NCI-H1436 (cell line): ENCODE results near the gene COPG2.
"Not testable (repeated sequence)": the region's sequence is repeated elsewhere in the genome, so short reads cannot be mapped to it uniquely, and the experiment has no call there.

ENCODE experiments used
- DNase-seq: peaks from one replicate; lab custom pipeline; 2025; lab: John Stamatoyannopoulos, UW

The COPG2 gene

GRCh38 chr7:130650611-130651120 lies 17.9 kb downstream of the COPG2 start:
- DNase-seq: no peak

- no peak for DNase-seq
Measured at GRCh38 chr7:130649004-130649790, 19.4 kb downstream of the COPG2 start.

- DNase-seq: no peak
Measured at GRCh38 chr7:130648580-130648979, 20.0 kb downstream of the COPG2 start.

GRCh38 chr7:130642383-130642782 lies 26.2 kb downstream of the COPG2 start:
- no peak for DNase-seq

- no peak for DNase-seq
Measured at GRCh38 chr7:130641497-130641896, 27.1 kb downstream of the COPG2 start.

- no peak for DNase-seq
Measured at GRCh38 chr7:130641040-130641439, 27.5 kb downstream of the COPG2 start.

GRCh38 chr7:130639388-130639787 lies 29.2 kb downstream of the COPG2 start:
- no peak for DNase-seq

- DNase-seq: no peak
Measured at GRCh38 chr7:130632111-130632510, 36.4 kb downstream of the COPG2 start.

GRCh38 chr7:130628901-130629300 lies 39.6 kb downstream of the COPG2 start:
- DNase-seq: no peak

GRCh38 chr7:130627775-130628174 lies 40.8 kb downstream of the COPG2 start:
- no peak for DNase-seq

- no peak for DNase-seq
Measured at GRCh38 chr7:130622866-130623265, 45.7 kb downstream of the COPG2 start.

GRCh38 chr7:130615583-130615982 lies 53.0 kb downstream of the COPG2 start:
- DNase-seq: no peak

GRCh38 chr7:130614449-130614848 lies 54.1 kb downstream of the COPG2 start:
- DNase-seq: no peak

- DNase-seq: no peak
Measured at GRCh38 chr7:130611218-130611617, 57.3 kb downstream of the COPG2 start.

- not testable (repeated sequence) for DNase-seq
Measured at GRCh38 chr7:130607066-130607465, 61.5 kb downstream of the COPG2 start.

- no peak for DNase-seq
Measured at GRCh38 chr7:130606161-130606560, 62.4 kb downstream of the COPG2 start.

GRCh38 chr7:130598056-130598455 lies 70.5 kb downstream of the COPG2 start:
- no peak for DNase-seq

- no peak for DNase-seq
Measured at GRCh38 chr7:130595986-130596385, 72.6 kb downstream of the COPG2 start.

- no peak for DNase-seq
Measured at GRCh38 chr7:130593033-130593432, 75.5 kb downstream of the COPG2 start.

- not testable (repeated sequence) for DNase-seq
Measured at GRCh38 chr7:130591464-130591863, 77.1 kb downstream of the COPG2 start.

- DNase-seq: not testable (repeated sequence)
Measured at GRCh38 chr7:130585932-130586331, 82.6 kb downstream of the COPG2 start.

- not testable (repeated sequence) for DNase-seq
Measured at GRCh38 chr7:130575110-130575509, 93.4 kb downstream of the COPG2 start.

- not testable (repeated sequence) for DNase-seq
Measured at GRCh38 chr7:130570144-130570543, 98.4 kb downstream of the COPG2 start.

GRCh38 chr7:130566898-130567280 lies 101.7 kb downstream of the COPG2 start:
- no peak for DNase-seq
